HG03378 (cell line): ENCODE results near the gene LCA5.
"Not testable (repeated sequence)": the region's sequence is repeated elsewhere in the genome, so short reads cannot be mapped to it uniquely, and the experiment has no call there.

ENCODE experiments used
- ATAC-seq: cut with Tn5 transposase; IDR thresholded peaks from one replicate; pipeline ENCODE4 v1.9.1; 2021; ENCODE audit warnings: mild to moderate bottlenecking, moderate library complexity; ENCODE audit not compliant: unreplicated experiment

The LCA5 gene

GRCh38 chr6:79538106-79538971 lies 1.1 kb upstream of the LCA5 start:
- no peak for ATAC-seq

GRCh38 chr6:79536585-79536953 lies 661 bp downstream of the LCA5 start:
- ATAC-seq = no peak

- ATAC-seq = not testable (repeated sequence)
These were observed 7.7 kb downstream of the LCA5 start for GRCh38 chr6:79529567-79529966.

DNA sequence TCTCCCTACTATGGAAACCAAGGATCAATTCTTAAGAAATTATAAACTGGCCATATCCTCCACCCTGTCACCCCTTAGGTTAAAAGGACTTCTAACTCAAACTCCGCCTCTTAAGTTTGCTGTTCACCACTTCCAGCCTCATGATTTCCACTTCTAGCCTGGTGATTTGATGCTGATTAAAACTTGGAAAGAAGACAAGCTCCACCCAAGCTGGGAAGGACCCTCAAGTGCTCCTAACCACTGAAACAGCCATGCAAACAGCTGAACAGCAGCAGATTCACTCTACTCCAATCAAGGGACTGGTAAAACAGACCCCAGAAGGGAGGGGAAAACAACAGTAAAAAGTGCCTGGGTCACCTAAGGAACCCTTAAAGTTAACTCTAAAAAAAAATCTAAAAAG lies 10.3 kb downstream of the LCA5 start:
- ATAC-seq = no peak

DNA sequence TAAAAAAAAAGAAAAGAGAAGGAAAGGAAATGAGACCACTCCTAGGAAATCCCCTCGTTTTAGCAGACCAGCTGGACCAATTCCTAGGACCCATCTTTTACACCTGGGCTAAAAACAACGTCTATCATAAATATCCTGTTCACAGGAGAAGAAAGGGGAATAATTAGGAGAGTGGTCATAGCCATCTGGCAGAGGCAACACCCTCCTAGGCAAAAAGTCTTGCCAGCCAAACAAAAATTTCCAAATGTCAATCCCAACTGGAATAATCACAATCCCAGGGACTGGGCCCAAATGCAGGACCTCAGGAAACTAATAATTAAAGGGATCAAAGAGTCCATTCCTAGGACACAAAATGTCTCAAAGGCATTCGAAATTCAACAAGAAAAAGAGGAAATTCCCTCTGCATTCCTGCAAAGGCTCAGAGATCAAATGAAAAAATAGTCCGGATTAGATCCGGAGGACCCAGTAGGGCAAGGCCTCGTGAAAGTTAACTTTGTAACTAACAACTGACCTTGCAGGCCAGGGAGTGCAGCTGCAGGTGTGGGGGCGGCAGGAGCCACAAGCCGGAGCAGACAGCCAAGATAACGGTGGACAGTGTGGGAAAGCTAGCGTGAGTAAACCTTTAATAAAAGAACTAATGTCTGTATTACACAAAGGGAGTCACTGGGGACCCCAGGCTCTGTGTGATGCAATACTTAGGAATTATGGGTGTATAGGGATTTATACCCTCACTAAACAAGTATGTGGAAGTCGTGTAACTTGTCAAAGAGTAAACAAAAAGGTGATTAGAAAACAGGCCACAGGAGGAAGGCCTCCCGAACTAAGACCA lies 11.7 kb downstream of the LCA5 start:
- ATAC-seq = no peak

- no peak for ATAC-seq
These were observed 13.2 kb downstream of the LCA5 start for GRCh38 chr6:79524065-79524464.

- ATAC-seq = no peak
These were observed 14.6 kb downstream of the LCA5 start for GRCh38 chr6:79522609-79523008.

- ATAC-seq = no peak
These were observed 16.7 kb downstream of the LCA5 start for GRCh38 chr6:79520534-79520933.

DNA sequence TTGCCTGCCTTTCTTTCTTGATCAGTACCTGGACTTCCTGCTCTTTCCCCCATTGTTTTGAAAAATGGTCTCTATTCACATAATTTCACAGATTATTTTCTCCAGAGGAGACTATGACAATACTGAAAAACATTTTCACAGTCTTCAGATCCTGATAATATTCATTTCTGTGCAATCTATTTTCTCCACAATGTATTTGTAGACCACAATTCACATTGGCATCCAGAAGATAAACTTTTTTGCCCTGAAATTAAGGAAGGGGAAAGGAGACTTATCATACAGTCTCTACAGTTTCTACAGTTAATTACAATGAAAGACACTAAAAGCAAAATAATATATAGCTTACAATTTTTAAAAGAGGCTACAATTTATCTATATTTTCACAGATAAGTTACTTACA lies 18.4 kb downstream of the LCA5 start:
- ATAC-seq = no peak

DNA sequence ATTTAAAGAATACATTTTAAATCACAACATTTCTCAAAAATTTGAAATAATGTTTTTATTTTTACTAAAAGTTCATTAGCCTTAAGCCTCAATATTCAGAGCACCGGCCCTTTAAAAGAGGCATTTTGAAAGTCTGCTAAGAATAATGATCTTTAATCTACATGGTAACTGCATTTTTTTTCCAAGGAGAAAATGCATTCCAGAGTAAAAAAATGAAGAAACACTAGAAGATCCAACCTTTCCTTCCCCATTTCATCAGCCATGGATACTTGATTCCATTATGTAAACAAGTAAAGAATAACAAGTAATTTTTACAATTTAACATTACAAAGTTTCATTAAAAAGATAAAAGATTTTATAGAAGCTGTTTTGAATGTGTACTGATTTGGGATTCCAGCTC lies 21.8 kb downstream of the LCA5 start:
- no peak for ATAC-seq

DNA sequence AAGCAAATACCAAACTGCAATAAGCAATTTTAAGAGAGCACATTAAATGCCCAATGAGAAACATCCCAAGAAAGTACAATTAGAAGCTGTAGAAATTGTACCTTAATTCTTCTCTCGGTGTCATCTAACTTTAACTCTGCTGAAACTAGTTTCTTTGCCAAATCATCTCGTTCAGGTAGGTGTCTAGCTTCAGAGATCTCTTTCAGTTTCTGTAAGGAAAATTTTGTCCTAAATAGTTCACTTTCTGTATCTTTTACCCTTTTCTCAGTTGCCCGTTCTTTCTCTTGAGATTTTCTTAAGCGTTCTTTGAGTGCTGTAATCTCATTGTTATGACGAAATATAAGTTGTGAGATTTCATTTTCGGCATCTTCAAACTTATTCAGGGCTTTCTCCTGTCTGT lies 24.1 kb downstream of the LCA5 start:
- no peak for ATAC-seq

DNA sequence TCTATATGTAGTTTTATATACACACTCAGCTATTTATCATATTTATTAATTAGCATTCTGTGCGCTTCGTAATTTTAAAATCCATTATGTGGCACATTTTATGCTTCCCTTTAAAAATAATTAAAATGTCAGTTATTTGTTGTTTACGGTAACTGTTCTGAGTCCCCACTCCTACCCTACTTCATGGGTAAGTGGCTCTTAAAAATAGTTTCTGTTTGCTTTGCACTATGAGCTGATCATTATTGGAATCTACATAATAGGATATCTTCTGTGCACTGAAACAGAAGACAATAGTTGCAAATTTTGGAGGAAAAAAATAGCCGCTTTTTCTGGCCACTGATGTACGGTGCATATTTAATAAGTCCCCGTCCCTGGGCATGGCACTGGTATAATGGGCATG lies 25.2 kb downstream of the LCA5 start:
- ATAC-seq = no peak

DNA sequence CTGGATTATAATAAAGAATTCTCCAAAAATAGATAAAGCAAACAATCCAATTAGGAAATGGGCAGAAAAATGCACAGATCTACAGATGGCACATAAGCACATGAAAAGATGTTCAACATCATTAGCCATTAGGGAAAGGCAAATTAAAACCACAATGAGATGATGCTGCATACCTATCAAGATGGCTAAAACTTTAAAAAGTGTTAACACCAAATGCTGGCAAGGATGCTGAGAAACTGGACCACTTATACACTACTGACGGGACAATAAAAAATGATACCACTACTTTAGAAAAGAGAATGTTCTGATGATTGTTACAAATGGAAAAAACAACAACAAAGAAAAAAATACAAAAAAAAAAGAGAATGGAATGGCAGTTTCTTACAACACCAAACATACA lies 26.5 kb downstream of the LCA5 start:
- no peak for ATAC-seq

DNA sequence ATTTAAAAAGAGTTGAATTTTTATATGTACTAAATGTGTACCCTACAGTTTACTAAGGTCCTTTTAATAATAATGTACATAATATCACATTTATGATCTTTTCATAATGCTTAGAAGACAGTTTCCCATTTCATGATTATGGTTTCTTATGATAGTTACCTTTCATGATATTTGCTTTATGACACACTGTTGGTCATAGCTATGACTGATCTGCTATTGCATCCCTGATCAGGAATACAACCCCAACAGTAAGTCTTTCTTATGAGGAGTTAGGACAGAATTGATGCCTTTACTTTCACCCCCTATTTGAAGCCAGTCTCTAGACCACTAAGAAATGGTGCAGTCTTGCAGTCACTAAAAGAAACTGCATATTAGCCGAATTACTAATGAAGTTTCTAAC lies 31.0 kb downstream of the LCA5 start:
- ATAC-seq = no peak

GRCh38 chr6:79504372-79504771 lies 32.9 kb downstream of the LCA5 start:
- ATAC-seq = no peak

DNA sequence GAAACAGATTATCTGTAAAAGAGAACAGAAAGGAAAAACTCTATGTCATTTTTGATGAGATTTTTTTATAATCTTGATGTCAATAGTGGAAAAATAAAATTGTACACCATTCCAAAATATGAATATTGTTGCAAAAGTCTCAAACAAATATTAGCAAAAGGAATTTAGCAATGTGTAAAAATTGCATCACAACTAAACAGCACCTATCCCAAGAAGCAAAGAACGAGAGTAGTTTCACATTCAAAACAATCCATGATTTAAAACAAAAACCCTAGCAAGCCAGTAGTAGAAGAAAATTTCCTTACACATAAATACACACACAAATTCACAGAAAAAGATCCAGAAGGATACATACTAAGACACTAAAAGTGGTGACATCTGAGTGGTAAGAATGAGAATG lies 38.4 kb downstream of the LCA5 start:
- ATAC-seq = no peak

DNA sequence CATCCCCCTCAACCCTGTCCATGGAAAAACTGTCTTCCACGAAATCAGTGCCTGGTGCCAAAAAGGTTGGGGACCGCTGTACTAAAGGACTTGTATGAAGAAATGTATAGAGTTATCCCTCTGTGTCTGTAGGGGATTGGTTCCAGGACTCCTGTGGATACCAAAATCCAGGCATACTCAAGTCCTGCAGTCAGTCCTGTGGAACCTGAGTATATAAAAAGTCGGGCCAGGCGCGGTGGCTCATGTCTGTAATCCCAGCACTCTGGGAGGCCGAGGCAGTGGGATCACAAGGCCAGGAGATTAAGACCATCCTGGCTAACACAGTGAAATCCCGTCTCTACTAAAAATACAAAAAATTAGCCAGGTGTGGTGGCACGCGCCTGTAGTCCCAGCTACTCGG lies 42.0 kb downstream of the LCA5 start:
- ATAC-seq = no peak

GRCh38 chr6:79494841-79495240 lies 42.4 kb downstream of the LCA5 start:
- ATAC-seq = no peak

DNA sequence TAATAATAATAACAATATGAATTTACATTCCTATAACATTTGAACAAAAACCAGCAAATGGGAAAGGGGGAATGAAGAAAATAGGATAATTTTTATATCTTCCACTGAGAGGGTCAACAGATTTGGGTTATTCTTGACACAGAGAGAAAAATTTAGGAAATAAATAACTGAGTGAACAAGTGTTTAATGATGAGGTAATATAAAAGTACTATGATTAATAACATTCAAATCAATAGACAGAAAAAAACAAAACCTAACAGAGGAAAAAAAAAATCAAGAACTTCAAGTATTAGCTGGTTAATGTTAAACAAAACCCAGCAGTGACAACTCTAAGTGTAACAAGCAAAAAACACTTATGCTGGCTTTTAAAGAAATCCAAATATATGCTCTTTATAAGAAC lies 66.5 kb downstream of the LCA5 start:
- ATAC-seq = no peak

DNA sequence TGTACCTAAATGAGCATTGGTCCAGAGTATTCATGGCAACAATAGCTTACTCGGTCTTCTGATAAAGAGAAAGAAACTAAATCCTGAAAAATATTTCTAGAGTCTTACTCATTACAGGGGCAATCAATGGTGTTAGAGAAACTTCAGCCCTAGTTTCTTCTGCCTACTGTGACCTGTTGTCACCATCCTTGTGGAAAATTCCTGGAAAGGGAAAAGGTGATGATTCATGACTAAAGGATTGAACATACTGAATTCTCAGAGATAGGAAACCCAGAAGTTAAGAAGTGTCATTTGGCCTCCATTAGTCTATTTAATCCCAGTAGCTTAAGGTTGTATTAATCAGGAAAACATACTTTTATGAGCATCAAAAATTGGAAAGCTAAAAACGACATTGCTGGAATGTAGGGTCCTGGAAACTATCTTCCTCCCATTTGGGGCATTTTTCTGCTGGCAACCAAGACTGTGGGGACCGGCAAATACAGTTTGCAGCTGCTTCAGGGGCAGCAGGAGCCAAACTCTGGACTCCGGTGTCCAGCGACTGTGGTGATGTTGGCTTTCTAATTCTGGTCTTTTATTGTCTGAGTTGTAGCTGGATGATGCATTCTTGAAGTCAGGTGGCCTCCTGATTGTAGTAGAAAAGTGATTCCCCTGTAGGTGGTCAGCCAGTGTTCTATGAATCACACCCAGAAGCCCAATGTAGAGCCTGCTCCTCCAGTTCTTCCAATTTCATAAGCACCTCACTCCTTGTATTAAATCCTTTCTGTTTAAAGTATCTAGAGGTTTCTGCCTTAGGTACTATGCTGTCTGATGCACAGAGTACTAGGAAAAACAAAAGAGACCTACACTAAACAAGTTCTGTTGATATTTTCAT lies 67.6 kb downstream of the LCA5 start:
- ATAC-seq = no peak

DNA sequence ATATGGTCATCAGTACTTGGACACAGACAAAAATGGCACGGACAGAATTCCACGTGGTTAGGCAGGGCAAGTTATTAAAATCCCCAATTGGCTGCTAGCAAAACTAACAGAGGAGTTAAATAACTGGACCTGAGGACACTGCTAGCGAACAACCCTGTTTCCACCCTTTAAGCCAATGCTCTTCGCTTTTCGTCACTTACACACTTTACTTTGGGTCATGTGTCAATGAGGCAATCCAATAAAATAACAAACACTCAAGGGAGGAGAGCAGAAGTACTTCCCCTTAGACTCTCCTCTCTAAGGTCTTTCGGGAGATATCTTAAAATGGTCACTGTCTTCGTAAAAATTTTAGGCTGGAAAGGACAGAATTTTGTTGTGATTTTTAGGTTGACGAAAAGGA lies 68.6 kb downstream of the LCA5 start:
- no peak for ATAC-seq
